GM21723 (cell line): ENCODE measurements around the gene C12orf56.
A peak's percentile ranks its signal among the peaks of the same experiment; 100 is the strongest.
"Not testable (repeated sequence)": the region's sequence is repeated elsewhere in the genome, so short reads cannot be mapped to it uniquely, and the experiment has no call there.

Source experiments
- ATAC-seq: cut with Tn5 transposase; IDR thresholded peaks from one replicate; pipeline ENCODE4 v1.9.1; 2021; ENCODE audit warnings: mild to moderate bottlenecking, moderate library complexity; ENCODE audit not compliant: unreplicated experiment

C12orf56 gene

DNA sequence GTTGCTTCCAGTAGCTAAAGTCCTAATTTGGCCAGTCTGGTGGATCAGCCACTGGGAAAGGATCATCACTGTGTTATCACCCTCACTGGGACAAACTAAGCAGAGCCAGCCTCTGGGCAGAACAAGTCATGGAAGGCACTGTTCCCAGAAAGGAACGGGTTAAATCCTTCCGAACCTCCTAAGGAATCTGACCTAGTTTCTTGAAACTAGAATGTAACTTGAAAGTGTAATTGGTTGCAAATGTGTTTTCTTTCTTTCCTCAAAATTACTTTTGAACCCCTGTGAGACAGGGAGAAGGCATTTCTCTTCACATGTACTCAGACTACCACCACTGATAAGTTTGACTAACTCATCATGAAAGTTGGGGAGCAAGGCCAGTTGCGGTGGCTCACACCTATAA, 149.8 kb downstream of the C12orf56 start:
- ATAC-seq, result no peak

GRCh38 chr12:64237382-64237781, 153.2 kb downstream of the C12orf56 start:
- no peak for ATAC-seq

DNA sequence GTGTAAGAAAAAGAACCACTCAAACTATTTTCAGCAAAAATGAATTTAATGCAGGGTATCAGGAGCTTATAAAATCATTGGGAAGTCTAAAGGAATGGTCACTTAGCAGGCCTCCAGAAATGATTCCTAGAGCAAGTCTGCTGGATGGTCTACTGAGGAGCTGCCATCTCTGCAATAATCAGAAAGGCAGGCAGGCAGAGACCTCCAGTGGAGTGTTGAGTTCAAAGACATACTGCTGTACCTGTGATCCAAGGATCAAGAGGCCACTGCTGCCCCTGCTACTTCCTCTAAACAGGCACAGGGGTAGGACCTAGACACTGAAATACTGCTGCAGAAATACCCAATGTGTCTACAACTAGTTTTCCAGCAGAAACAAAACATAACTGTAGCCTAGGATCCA, 154.0 kb downstream of the C12orf56 start:
- ATAC-seq, result no peak

- ATAC-seq, result no peak
These were observed 158.4 kb downstream of the C12orf56 start for GRCh38 chr12:64232196-64232595.

DNA sequence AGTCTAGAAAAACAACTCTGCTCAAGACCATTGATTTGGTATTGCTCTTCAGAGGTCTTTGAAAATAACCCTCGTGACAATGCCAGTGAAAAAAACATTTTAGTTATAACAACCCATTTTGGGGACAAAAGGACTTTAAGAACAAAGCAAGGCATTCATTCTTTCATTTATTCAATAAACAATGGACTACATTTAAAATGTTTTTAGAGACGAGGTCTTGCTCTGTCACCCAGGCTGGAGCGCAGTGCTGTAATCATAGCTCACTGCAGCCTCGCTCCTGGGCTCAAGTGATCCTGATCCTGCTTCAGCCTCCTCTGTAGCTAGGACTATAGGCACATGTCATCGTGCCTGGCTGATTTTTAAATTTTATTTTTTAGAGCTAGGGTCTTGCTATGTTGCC, 160.8 kb downstream of the C12orf56 start:
- ATAC-seq, result no peak

- ATAC-seq, result no peak
These were observed 161.3 kb downstream of the C12orf56 start for GRCh38 chr12:64229240-64229639.

DNA sequence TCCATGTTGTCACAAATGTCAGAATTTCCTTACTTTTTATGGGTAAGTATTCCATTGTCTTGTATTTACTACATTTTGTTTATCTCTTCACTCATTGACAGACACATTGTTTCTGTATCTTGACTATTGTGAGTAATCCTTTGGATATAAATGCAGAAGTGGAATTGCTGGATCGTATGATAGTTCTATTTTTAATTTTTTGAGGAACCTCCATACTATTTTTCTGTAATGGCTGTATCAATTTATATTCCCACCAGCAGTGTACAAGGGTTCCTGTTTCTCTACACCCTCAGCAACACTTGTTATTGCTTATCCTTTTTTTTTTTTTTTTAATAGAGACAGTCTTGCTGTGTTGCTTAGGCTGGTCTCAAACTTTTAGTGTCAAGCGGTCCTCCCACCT, 164.9 kb downstream of the C12orf56 start:
- ATAC-seq, result no peak

- peak; percentile 97 for ATAC-seq
These were observed 168.4 kb downstream of the C12orf56 start, which contains the start of gene KICS2 for GRCh38 chr12:64222009-64222765. Gene KICS2 (minus strand): TSS chr12:64222296. CDS start chr12:64222237, 59 bp downstream.

DNA sequence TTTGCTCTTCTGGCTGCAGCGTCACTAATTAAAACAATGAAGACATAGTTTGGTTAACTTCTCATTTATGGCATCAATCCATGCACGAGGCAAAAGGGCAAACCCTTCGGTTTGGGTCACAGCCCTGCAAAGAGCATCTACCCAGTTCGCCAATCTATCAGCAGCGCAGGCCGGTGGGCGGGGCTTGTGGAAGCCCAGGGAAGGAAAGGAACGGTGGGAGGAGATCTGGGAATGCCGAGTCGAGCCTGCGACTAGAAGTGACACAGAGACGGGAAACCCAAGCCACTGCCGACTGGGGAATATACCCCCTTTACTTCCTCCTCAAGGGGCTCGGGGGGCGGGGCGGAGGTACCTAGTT, 168.9 kb downstream of the C12orf56 start:
- ATAC-seq, result peak; percentile 36

GRCh38 chr12:64220046-64220445, 170.5 kb downstream of the C12orf56 start:
- no peak for ATAC-seq

- no peak for ATAC-seq
These were observed 171.4 kb downstream of the C12orf56 start for GRCh38 chr12:64219145-64219544.

DNA sequence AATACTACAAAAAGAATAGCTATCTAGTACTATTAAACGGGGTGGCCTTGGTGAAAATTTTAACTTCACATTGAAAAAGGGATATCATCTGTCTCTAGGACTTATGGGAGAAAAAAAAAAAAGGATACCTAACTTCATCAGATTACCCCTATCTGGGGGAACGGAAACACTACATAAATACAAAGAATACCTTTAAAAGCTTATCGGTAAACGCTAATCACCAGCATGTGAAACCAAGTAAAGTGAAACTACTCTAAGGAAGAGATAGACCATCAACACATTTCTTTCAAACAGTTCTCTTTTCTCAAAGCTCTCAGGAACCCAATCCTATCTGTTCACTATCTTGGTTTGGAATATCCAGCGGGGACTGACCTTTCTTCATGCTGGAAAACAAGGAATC, 172.0 kb downstream of the C12orf56 start:
- no peak for ATAC-seq

- ATAC-seq, result not testable (repeated sequence)
These were observed 172.9 kb downstream of the C12orf56 start for GRCh38 chr12:64217643-64218042.

- no peak for ATAC-seq
These were observed 174.3 kb downstream of the C12orf56 start for GRCh38 chr12:64216239-64216638.
